ENCODE measurements around the gene CS. TPM values are rescaled to one million over a fixed set of nuclear protein-coding genes. Genes with fewer than 3 reads are reported as not detected.

CS gene
- total RNA-seq (2022; extraction: Qiagen RNA extraction): 150 to 202 TPM (median 152 TPM) in 5 replicates

GRCh38 chr12:56299853-56300643 is at the start of gene CS:
TSS of gene CS (minus strand) at chr12:56300330. CDS start at chr12:56300201, 129 bp downstream.

GRCh38 chr12:56338308-56339157 is 38.4 kb upstream of the CS start, which contains the start of gene IL23A:
TSS of gene IL23A (plus strand) at chr12:56338884. CDS start at chr12:56339045, 161 bp downstream.

GRCh38 chr12:56333679-56334489 is 33.8 kb upstream of the CS start, which contains the start of gene PAN2:
TSS of gene PAN2 (minus strand) at chr12:56334000. CDS start at chr12:56333094, 906 bp downstream.

GRCh38 chr12:56315622-56316473 is 15.7 kb upstream of the CS start, which contains the start of gene CNPY2:
TSS of gene CNPY2 (minus strand) at chr12:56315988. CDS start at chr12:56315217, 771 bp downstream.

GRCh38 chr12:56266693-56267442 is 33.3 kb downstream of the CS start, which contains the start of gene COQ10A:
TSS of gene COQ10A (plus strand) at chr12:56266942. CDS start at chr12:56267119, 177 bp downstream.

GRCh38 chr12:56258068-56258819 is 41.9 kb downstream of the CS start, which contains the start of gene ANKRD52:
TSS of gene ANKRD52 (minus strand) at chr12:56258384. CDS start at chr12:56258269, 115 bp downstream.

GRCh38 chr12:56229916-56230431 is 70.2 kb downstream of the CS start, which contains the start of gene SLC39A5:
TSS of gene SLC39A5 (plus strand) at chr12:56230051. CDS start at chr12:56231275, 1,224 bp downstream.

GRCh38 chr12:56224102-56224701 is 75.9 kb downstream of the CS start, which contains the start of gene NABP2:
TSS of gene NABP2 (plus strand) at chr12:56224342. CDS start at chr12:56224857, 515 bp downstream.

GRCh38 chr12:56221757-56222530 is 78.2 kb downstream of the CS start, which contains the start of gene RNF41:
TSS of gene RNF41 (minus strand) at chr12:56221922. CDS start at chr12:56214047, 7,875 bp downstream.

Other genes starting within 250 kb of the CS start
- 0.78 to 1.5 TPM (median 1.1 TPM) in 5 replicates for gene ERBB3, start 220.2 kb downstream of the CS start, total RNA-seq (2022; extraction: Qiagen RNA extraction)
- gene PA2G4, start 195.8 kb downstream of the CS start, total RNA-seq (2022; extraction: Qiagen RNA extraction): 268 to 375 TPM (median 283 TPM) in 5 replicates
- 4,103 to 6,224 TPM (median 5,662 TPM) in 5 replicates for gene RPL41, start 183.7 kb downstream of the CS start, total RNA-seq (2022; extraction: Qiagen RNA extraction)
- 2.9 to 3.6 TPM (median 3.1 TPM) in 5 replicates for gene ZC3H10, start 182.1 kb downstream of the CS start, total RNA-seq (2022; extraction: Qiagen RNA extraction)
- gene ESYT1, start 172.1 kb downstream of the CS start, total RNA-seq (2022; extraction: Qiagen RNA extraction): 63.6 to 69.7 TPM (median 65.9 TPM) in 5 replicates
- gene MYL6B, start 147.7 kb downstream of the CS start, total RNA-seq (2022; extraction: Qiagen RNA extraction): 66.8 to 83.8 TPM (median 78.9 TPM) in 5 replicates
- 2,179 to 2,596 TPM (median 2,229 TPM) in 5 replicates for gene MYL6, start 142.0 kb downstream of the CS start, total RNA-seq (2022; extraction: Qiagen RNA extraction)
- 28.4 to 36.2 TPM (median 33.1 TPM) in 5 replicates for gene SMARCC2, start 110.8 kb downstream of the CS start, total RNA-seq (2022; extraction: Qiagen RNA extraction)
- 22.2 to 30.8 TPM (median 25.8 TPM) in 5 replicates for gene RNF41, start 78.4 kb downstream of the CS start, total RNA-seq (2022; extraction: Qiagen RNA extraction)
- gene NABP2, start 76.0 kb downstream of the CS start, total RNA-seq (2022; extraction: Qiagen RNA extraction): 55.6 to 63.2 TPM (median 62.6 TPM) in 5 replicates
- not detected in 5 replicates for gene SLC39A5, start 70.3 kb downstream of the CS start, total RNA-seq (2022; extraction: Qiagen RNA extraction)
- 37.4 to 45.4 TPM (median 44.6 TPM) in 5 replicates for gene ANKRD52, start 41.9 kb downstream of the CS start, total RNA-seq (2022; extraction: Qiagen RNA extraction)
- gene COQ10A, start 33.4 kb downstream of the CS start, total RNA-seq (2022; extraction: Qiagen RNA extraction): 14.2 to 16.2 TPM (median 15.9 TPM) in 5 replicates
- gene CNPY2, start 15.7 kb upstream of the CS start, total RNA-seq (2022; extraction: Qiagen RNA extraction): 91.7 to 148 TPM (median 140 TPM) in 5 replicates
- gene PAN2, start 33.7 kb upstream of the CS start, total RNA-seq (2022; extraction: Qiagen RNA extraction): 13.6 to 17.4 TPM (median 14.0 TPM) in 5 replicates
- gene IL23A, start 38.6 kb upstream of the CS start, total RNA-seq (2022; extraction: Qiagen RNA extraction): 0.43 to 0.69 TPM (median 0.53 TPM) in 5 replicates
- 10.4 to 14.3 TPM (median 12.1 TPM) in 5 replicates for gene STAT2, start 59.8 kb upstream of the CS start, total RNA-seq (2022; extraction: Qiagen RNA extraction)
- not detected in 5 replicates for gene APOF, start 62.5 kb upstream of the CS start, total RNA-seq (2022; extraction: Qiagen RNA extraction)
- 33.4 to 38.2 TPM (median 36.3 TPM) in 5 replicates for gene TIMELESS, start 149.1 kb upstream of the CS start, total RNA-seq (2022; extraction: Qiagen RNA extraction)
- gene MIP, start 154.3 kb upstream of the CS start, total RNA-seq (2022; extraction: Qiagen RNA extraction): 0.10 to 0.22 TPM (median 0.20 TPM) in 3 of 5 replicates, not detected in the others
- gene SPRYD4, start 168.2 kb upstream of the CS start, total RNA-seq (2022; extraction: Qiagen RNA extraction): 1.7 to 2.1 TPM (median 1.9 TPM) in 5 replicates
- gene GLS2, start 187.8 kb upstream of the CS start, total RNA-seq (2022; extraction: Qiagen RNA extraction): 0.13 to 0.31 TPM (median 0.21 TPM) in 5 replicates
- 9.1 to 12.2 TPM (median 11.0 TPM) in 5 replicates for gene RBMS2, start 221.5 kb upstream of the CS start, total RNA-seq (2022; extraction: Qiagen RNA extraction)